GM20431 (cell line): ENCODE results near the gene HEXA.

Source experiments
- in situ Hi-C: fragments of 300-500 bp; cut with MseI, MboI; formaldehyde crosslinking; loops from one replicate; pipeline ENCODE4 v1.15.0; 2020; ENCODE audit warnings: low sequenced_read_pairs; ENCODE audit not compliant: unreplicated experiment

HEXA gene

GRCh38 chr15:72334842-72335241 lies 41.0 kb downstream of the HEXA start:
- in situ Hi-C loops = no loop called here

- in situ Hi-C loops = no loop called here
Measured at GRCh38 chr15:72331021-72331420, 44.8 kb downstream of the HEXA start.

DNA sequence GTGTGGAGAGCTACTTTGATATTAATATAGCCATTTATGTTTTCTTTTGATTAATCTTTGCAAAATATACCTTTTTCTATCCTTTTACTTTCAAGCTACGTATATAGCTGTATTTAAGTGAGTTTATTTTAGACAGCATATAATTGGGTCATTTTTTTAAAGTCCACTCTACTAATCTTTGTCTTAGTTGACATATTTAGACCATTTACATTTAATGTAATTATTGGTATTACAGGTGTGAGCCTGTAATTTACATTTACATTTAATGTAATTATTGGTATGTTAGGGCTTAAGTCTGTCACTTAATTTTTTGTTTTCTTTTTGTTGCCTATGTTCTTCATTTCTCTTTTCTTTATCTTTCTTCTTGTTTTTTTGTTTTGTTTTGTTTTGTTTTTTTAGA lies 52.1 kb downstream of the HEXA start:
- in situ Hi-C loops = no loop called here

- in situ Hi-C loops = no loop called here
Measured at GRCh38 chr15:72319985-72320671, 55.7 kb downstream of the HEXA start, which contains the start of gene CELF6. Gene CELF6 (minus strand): TSS chr15:72320157. CDS start chr15:72319874, 283 bp downstream.

- in situ Hi-C loops = no loop called here
Measured at GRCh38 chr15:72319360-72319984, 56.3 kb downstream of the HEXA start.

DNA sequence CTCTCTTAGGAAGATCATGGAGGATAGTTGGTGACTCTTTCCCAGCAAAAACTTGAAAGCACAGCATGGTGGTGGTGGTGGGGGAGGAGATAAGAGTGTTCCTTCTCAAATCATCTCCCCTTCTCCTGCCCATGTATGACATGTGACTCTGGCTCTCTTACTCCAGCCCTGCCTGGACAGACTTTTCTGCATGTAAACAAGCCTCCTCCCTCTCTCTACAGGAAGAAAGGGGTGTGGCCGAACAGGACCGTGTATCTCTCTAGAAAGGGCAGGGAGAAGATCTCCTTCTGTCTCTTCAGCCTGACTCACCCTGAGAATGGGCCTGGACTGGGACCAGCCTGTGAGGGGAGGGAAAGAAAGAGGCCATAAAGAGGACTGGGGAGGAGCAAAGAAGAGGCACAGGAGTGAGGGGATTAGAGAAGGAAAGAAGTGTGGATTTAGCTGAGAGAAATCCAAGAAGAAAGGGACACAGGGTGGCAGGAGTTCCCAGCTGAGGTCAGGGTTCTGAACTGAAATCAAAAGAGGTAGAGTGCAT lies 57.3 kb downstream of the HEXA start:
- in situ Hi-C loops = no loop called here

DNA sequence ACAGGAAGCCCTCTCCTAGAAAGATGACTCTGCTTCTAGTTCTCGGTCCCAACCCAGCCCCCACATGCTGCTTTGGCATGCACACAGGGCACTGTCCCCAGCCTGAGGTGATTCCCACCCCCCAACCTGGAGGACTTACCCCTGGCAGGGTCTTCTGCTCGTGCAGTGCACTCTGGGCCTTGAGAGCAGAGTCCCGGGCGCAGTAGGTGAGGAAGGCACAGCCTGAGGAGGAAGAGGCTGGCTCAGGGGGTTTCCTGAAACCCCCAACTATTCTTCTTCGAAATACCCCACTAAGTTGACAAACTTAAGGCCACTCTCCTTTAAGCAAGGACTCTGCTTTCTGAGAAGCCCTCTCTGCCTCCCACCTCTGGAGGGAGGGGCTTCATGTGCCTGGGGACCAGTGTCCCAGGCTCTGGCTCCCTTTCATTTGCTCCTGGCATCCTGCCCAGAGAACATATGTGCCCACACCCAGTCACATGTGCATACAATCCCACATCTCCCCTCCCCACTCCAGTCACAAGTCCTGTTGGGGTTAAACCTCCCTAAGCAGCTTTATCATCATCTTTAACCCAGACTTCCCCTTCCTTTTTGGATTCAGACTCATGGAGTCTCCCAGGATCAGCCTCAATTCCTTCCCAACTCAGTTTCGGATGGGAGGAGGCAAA lies 60.0 kb downstream of the HEXA start:
- in situ Hi-C loops = no loop called here

GRCh38 chr15:72313881-72314280 lies 61.9 kb downstream of the HEXA start:
- in situ Hi-C loops = no loop called here

DNA sequence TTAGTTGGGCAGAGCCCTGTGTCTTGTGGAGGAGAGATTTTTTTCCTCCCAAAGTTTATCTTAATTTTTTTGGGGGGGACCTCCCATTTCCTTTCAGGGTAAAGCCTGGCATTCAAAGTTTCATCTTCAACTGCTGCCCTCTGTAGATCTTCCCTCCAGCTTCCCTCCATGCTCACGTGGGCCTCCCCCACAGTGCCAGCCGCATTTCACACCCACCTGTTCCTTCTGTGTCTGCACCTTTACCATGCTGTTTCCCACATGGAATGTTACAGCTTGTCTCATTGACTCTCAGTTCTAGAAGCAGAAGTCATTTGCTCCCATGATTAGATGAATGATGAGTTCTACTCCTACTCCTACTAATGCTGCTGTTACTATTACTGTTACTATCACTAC lies 62.4 kb downstream of the HEXA start:
- in situ Hi-C loops = no loop called here

DNA sequence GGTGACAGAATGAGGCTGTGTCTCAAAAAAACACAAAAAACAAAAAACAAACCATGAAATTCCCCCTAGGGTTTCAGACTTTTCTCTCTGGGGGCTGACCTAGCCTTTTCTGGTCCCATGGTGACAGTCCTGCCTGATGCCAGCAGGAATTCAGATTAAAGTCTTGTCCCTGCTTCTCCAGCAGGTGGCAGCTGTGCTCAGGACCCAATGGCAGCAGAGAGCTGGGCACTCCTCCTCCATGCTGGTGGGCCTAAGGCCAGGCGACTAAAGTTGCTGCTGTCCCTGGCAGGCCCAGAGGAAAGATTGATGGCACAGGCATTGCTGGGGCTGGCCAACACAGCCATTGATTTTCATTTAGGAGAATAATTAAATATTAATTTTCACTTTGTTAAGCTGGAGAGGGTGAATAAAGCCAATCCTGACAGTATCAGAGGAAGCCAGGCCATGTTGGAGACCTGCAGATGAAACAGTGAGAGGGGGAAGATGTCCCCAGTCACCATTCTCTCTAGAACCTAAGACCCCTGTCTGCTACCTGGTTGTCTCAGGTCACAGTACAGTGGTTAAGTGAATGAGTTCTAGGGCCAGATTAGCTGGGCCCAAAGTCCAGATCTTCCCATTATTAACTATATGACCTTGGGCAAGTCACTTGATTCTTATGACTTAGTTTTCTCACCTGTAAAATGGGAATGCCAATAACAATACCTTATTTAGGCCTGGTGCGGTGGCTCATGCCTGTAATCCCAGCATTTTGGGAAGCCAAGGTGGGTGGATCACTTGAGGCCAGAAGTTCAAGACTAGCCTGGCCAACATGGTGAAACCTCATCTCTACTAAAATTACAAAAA lies 63.0 kb downstream of the HEXA start:
- in situ Hi-C loops = no loop called here

DNA sequence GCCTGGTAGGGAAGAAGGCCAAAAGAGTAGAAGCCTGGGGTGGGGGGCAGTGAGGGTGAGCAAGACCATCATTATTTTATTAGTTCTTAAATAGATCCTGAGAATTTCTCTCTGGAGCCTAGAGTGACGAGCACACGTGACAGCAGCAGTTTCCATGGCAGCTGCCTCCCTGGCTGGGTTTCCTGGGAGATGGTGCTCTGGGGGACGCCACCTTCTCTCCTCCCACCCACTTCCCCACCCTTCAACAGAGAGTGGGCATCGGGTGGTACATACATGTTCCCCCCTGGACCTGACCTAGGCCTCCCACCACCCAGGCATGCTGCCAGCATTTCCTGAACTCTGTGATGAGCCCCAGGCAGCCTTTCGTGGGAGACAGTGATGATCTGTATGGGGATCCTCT lies 68.8 kb downstream of the HEXA start:
- in situ Hi-C loops = no loop called here

DNA sequence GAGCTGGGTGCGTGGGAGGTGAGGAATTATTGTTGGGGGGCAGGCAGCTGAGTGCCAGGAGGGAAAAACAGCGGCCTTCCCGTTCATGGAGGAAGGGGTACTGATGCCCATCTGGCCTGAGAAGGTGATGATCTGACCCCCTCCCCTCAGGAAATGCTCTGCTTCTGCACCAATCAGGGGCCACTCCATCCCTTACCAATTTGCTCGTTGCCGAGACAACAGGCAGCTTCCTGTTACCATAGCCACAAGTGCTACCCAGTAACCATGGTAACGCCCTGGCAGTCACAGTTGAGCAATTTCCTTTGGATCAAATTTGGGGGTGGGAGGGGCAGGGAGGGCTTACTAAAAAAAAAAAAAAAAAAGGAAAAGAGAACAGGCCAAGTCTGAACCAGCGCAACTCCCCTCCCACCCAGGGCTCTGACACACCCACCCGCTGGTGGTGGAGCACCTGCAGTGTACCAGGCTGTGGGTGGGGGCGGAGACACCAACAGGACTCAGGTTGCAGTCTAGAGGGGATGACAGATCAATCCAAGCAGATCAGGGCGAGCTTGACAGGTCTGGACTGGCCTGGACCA lies 69.5 kb downstream of the HEXA start:
- in situ Hi-C loops = no loop called here

DNA sequence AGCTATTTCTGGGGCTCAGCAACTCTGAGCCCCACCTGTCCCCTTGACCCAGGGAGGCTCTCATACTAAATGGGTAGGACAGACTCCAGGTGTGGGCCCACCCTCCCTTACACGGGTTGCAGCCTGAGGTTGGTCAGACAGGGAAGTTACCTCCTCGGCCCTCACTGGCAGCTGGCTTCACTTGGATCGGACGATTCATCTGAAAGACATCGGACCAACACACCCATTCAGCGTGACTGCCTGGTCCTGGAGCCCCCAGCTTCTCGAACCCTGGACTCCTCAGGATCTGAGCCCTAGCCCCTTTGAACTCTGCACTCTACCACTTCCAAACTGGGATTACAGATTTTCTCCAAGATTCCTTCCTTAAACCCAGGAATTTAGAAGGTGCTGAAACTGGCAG lies 71.2 kb downstream of the HEXA start:
- in situ Hi-C loops = no loop called here

GRCh38 chr15:72302955-72303354 lies 72.9 kb downstream of the HEXA start:
- in situ Hi-C loops = no loop called here
